Stimulated activated CD4-positive, alpha-beta T cell treated with anti-CD3 and anti-CD28 coated beads, Interleukin-1b, Interleukin-23, amount 100 ng/mL, for 24 hours (primary cell): Measurements from ENCODE around the gene GAL3ST2.
"Not testable (repeated sequence)": the region's sequence is repeated elsewhere in the genome, so short reads cannot be mapped to it uniquely, and the experiment has no call there.

Source experiments
- DNase-seq, 4 experiments: peaks; one replicate each; pipeline ENCODE4 v3.0.0-alpha.2; 2020; ENCODE audit warnings: low read depth in 4 of 4, low spot score in 1 of 4

GAL3ST2 gene

GRCh38 chr2:241806217-241806616 is 29.6 kb downstream of the GAL3ST2 start:
- DNase-seq = not testable (repeated sequence)

GRCh38 chr2:241808051-241808720 is 31.6 kb downstream of the GAL3ST2 start:
- DNase-seq = no peak

- DNase-seq = no peak
Observed at GRCh38 chr2:241808721-241809382, 32.2 kb downstream of the GAL3ST2 start, which contains the start of gene NEU4. Gene NEU4 (plus strand): TSS chr2:241809193. CDS start chr2:241814485, 5,292 bp downstream.

- no peak for DNase-seq
Observed at GRCh38 chr2:241809383-241810306, 33.0 kb downstream of the GAL3ST2 start.

- no peak for DNase-seq
Observed at GRCh38 chr2:241810307-241811200, 33.9 kb downstream of the GAL3ST2 start.

- DNase-seq = no peak
Observed at GRCh38 chr2:241811201-241811951, 34.8 kb downstream of the GAL3ST2 start.

- DNase-seq = no peak
Observed at GRCh38 chr2:241811952-241812729, 35.5 kb downstream of the GAL3ST2 start.

- no peak for DNase-seq
Observed at GRCh38 chr2:241812730-241813643, 36.4 kb downstream of the GAL3ST2 start.

- no peak for DNase-seq
Observed at GRCh38 chr2:241813644-241814392, 37.2 kb downstream of the GAL3ST2 start.

- DNase-seq = no peak
Observed at GRCh38 chr2:241814393-241814642, 37.7 kb downstream of the GAL3ST2 start.

- DNase-seq = no peak
Observed at GRCh38 chr2:241814643-241815476, 38.2 kb downstream of the GAL3ST2 start.

GRCh38 chr2:241815477-241816430 is 39.1 kb downstream of the GAL3ST2 start:
- DNase-seq = no peak

GRCh38 chr2:241816431-241817121 is 40.0 kb downstream of the GAL3ST2 start:
- DNase-seq = no peak

- no peak for DNase-seq
Observed at GRCh38 chr2:241817126-241817820, 40.7 kb downstream of the GAL3ST2 start.
